HCT116 (cell line): ENCODE measurements around the gene DIO3.

Experiments
- CTCF ChIP-seq, 3 experiments: fragments of 200-600 bp in 1 of 3; sonication (generic) in 1 of 3; IDR thresholded peaks in 2 of 3; conservative IDR thresholded peaks in 1 of 3; 2 replicates each; pipeline ENCODE4 v1.5.1; 2012 to 2017; ENCODE audit warnings: low read depth in 2 of 3, low read length in 2 of 3, antibody characterized with exemption in 1 of 3, borderline replicate concordance in 1 of 3, control low read depth in 1 of 3, mild to moderate bottlenecking in 1 of 3, mixed read lengths in 1 of 3, mixed run types in 1 of 3, moderate library complexity in 1 of 3; ENCODE audit not compliant: insufficient read depth in 1 of 3
- JUND ChIP-seq: IDR thresholded peaks from 2 replicates; pipeline ENCODE4 v1.6.1; 2012
- POLR2A ChIP-seq: IDR thresholded peaks from 2 replicates; pipeline ENCODE4 v1.7.0; 2011; ENCODE audit warnings: borderline replicate concordance; ENCODE audit not compliant: insufficient read depth, insufficient read length; ENCODE audit errors: extremely low read depth
- TCF7L2 ChIP-seq: IDR thresholded peaks from 2 replicates; pipeline ENCODE4 v1.7.0; 2011; ENCODE audit warnings: borderline replicate concordance, inconsistent platforms; ENCODE audit not compliant: insufficient read depth, insufficient read length; ENCODE audit errors: extremely low read depth

- TF ChIP-seq JUND (no peak), POLR2A (no peak), CTCF (IDR thresholded peaks at IDR 0.05 in 2 of 3, conservative IDR thresholded peaks at IDR 0.05 in 1 of 3; ENCODE audit: borderline replicate concordance in 1 of 3, insufficient read depth in 1 of 3, low read depth in 2 of 3, low read length in 2 of 3) (no peak), TCF7L2 (no peak)
These were observed 47.2 kb upstream of the DIO3 start for GRCh38 chr14:101514136-101514535.
